Endothelial cell of umbilical vein (primary cell): Measurements from ENCODE around the gene FBXL2.

ENCODE experiments used
- CTCF ChIP-seq, 2 donors: IDR thresholded peaks; 1 replicate in 1 of 2; 2 replicates in 1 of 2; pipeline ENCODE4 v1.5.1; 2011; ENCODE audit warnings: low read length in 2 of 2, mild to moderate bottlenecking in 2 of 2, moderate library complexity in 2 of 2, control low read depth in 1 of 2, inconsistent platforms in 1 of 2, low read depth in 1 of 2; ENCODE audit not compliant: insufficient read depth in 1 of 2; ENCODE audit errors: extremely low read depth in 1 of 2
- FOS ChIP-seq: IDR thresholded peaks from 2 replicates; pipeline ENCODE4 v1.6.1; 2011; ENCODE audit warnings: mild to moderate bottlenecking, low read length, moderate library complexity, borderline replicate concordance; ENCODE audit not compliant: insufficient read depth

- no peak for TF ChIP-seq CTCF (IDR thresholded peaks at IDR 0.05; ENCODE audit: extremely low read depth in 1 of 2, insufficient read depth in 1 of 2, low read depth in 1 of 2, low read length in 2 of 2)
- TF ChIP-seq FOS, result peak; percentile 16
These were observed 86.0 kb downstream of the FBXL2 start for GRCh38 chr3:33363113-33363800.
